Ascending aorta (tissue), 2 donors: ENCODE measurements around the gene HMCN1. TPM values are rescaled to one million over a fixed set of nuclear protein-coding genes. Genes with fewer than 3 reads are reported as not detected.

Experiments used
- DNase-seq, 2 donors: peaks; one replicate each; pipeline ENCODE4 v3.0.0-alpha.2; 2019; ENCODE audit warnings: low spot score in 2 of 2
- H3K27ac ChIP-seq, 2 donors: fragments of 200-600 bp; sonication (generic); one replicate each; pipeline ENCODE4 v1.5.1; 2016 to 2017; ENCODE audit warnings: mild to moderate bottlenecking in 1 of 2
- H3K27me3 ChIP-seq: fragments of 200-600 bp; sonication (generic); one replicate; pipeline ENCODE4 v1.5.1; 2017
- H3K36me3 ChIP-seq, 2 donors: fragments of 200-600 bp; sonication (generic); one replicate each; pipeline ENCODE4 v1.5.1; 2016
- H3K4me1 ChIP-seq, 2 donors: fragments of 200-600 bp; sonication (generic); one replicate each; pipeline ENCODE4 v1.5.1; 2016 to 2017; ENCODE audit warnings: mild to moderate bottlenecking in 1 of 2
- H3K4me3 ChIP-seq, 2 donors: fragments of 200-600 bp; sonication (generic); one replicate each; pipeline ENCODE4 v1.5.1; 2016 to 2017; ENCODE audit warnings: mild to moderate bottlenecking in 1 of 2
- H3K9me3 ChIP-seq, 2 donors: fragments of 200-600 bp; sonication (generic); one replicate each; pipeline ENCODE4 v1.5.1; 2016
- intact Hi-C: fragments of 100-400 bp; cut with DNase I; formaldehyde crosslinking; loops from one replicate; pipeline ENCODE4 v1.15.1; 2023
- total RNA-seq: library from RNA; depleted of rRNA; stranded (reverse); fragments of >200 nt; gene quantifications from one replicate; pipeline ENCODE4 v1.1.0, GENCODE V29; 2016
- TF ChIP-seq, protein P1 (sequence below), 3 experiments: fragments of 200-600 bp in 2 of 3; fragments of 450-650 bp in 1 of 3; sonication (generic) in 2 of 3; IDR thresholded peaks; one replicate each; pipeline ENCODE4 v1.5.1; 2016 to 2019; ENCODE audit warnings: antibody characterized with exemption in 3 of 3, mild to moderate bottlenecking in 1 of 3, moderate library complexity in 1 of 3

Gene HMCN1
- total RNA-seq, 1 donor from 2014 or later = 61.7 TPM

- intact Hi-C loops = no loop called here
- Histone ChIP-seq H3K27ac (peak overlapping the region; percentile 32 to 51), H3K4me3 (no peak overlapping the region), H3K9me3 (no peaks in the 10 kb centered on the region), H3K36me3 (no peaks in the 10 kb centered on the region), H3K27me3 (no peaks in the 10 kb centered on the region), H3K4me1 (peaks cover 0 to 11% of the 10 kb centered on the region in 2 donors)
- TF ChIP-seq, protein P1, sequence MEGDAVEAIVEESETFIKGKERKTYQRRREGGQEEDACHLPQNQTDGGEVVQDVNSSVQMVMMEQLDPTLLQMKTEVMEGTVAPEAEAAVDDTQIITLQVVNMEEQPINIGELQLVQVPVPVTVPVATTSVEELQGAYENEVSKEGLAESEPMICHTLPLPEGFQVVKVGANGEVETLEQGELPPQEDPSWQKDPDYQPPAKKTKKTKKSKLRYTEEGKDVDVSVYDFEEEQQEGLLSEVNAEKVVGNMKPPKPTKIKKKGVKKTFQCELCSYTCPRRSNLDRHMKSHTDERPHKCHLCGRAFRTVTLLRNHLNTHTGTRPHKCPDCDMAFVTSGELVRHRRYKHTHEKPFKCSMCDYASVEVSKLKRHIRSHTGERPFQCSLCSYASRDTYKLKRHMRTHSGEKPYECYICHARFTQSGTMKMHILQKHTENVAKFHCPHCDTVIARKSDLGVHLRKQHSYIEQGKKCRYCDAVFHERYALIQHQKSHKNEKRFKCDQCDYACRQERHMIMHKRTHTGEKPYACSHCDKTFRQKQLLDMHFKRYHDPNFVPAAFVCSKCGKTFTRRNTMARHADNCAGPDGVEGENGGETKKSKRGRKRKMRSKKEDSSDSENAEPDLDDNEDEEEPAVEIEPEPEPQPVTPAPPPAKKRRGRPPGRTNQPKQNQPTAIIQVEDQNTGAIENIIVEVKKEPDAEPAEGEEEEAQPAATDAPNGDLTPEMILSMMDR (IDR thresholded peaks at IDR 0.05) = no peak
- no peak for DNase-seq
These were observed 70.0 kb downstream of the HMCN1 start for GRCh38 chr1:185804206-185804605.

- Histone ChIP-seq H3K36me3 (no peaks in the 10 kb centered on the region), H3K4me1 (peaks cover 0 to 11% of the 10 kb centered on the region in 2 donors), H3K27me3 (no peaks in the 10 kb centered on the region), H3K9me3 (no peaks in the 10 kb centered on the region), H3K27ac (peak overlapping the region; percentile 32 to 51), H3K4me3 (no peak overlapping the region)
- intact Hi-C loops = no loop called here
- TF ChIP-seq, protein P1 (IDR thresholded peaks at IDR 0.05) = no peak
- no peak for DNase-seq
These were observed 70.4 kb downstream of the HMCN1 start for GRCh38 chr1:185804608-185805007.

DNA sequence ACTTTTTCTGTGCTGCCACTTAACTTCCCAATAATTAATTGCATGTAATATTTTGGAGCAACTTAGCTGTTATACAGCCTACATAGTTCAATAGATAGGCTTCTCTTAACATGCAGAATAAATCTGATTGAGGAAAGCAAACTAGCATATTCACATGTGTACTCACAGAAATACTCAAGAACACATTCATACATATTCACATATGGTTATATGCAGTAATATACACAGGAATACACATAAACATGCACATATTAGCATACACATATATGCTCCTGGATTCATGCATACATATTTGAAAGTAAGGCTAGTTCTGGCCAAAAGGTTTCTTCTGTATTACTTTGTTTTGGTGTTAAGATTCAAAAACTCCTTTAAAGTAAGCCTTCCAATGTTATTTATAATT is 73.1 kb downstream of the HMCN1 start:
- TF ChIP-seq, protein P1 (IDR thresholded peaks at IDR 0.05) = no peak
- Histone ChIP-seq H3K36me3 (no peaks in the 10 kb centered on the region), H3K27ac (no peak overlapping the region), H3K9me3 (no peaks in the 10 kb centered on the region), H3K4me1 (peaks cover 0 to 15% of the 10 kb centered on the region in 2 donors), H3K4me3 (no peak overlapping the region), H3K27me3 (no peaks in the 10 kb centered on the region)
- intact Hi-C loops = no loop called here
- no peak for DNase-seq

- Histone ChIP-seq H3K4me1 (peaks cover 0 to 15% of the 10 kb centered on the region in 2 donors), H3K4me3 (no peak overlapping the region), H3K36me3 (no peaks in the 10 kb centered on the region), H3K9me3 (no peaks in the 10 kb centered on the region), H3K27ac (peak overlapping the region; percentile 3 to 35), H3K27me3 (no peaks in the 10 kb centered on the region)
- TF ChIP-seq, protein P1 (IDR thresholded peaks at IDR 0.05) = no peak
- intact Hi-C loops = no loop called here
- DNase-seq = no peak
These were observed 74.4 kb downstream of the HMCN1 start for GRCh38 chr1:185808631-185809030.

DNA sequence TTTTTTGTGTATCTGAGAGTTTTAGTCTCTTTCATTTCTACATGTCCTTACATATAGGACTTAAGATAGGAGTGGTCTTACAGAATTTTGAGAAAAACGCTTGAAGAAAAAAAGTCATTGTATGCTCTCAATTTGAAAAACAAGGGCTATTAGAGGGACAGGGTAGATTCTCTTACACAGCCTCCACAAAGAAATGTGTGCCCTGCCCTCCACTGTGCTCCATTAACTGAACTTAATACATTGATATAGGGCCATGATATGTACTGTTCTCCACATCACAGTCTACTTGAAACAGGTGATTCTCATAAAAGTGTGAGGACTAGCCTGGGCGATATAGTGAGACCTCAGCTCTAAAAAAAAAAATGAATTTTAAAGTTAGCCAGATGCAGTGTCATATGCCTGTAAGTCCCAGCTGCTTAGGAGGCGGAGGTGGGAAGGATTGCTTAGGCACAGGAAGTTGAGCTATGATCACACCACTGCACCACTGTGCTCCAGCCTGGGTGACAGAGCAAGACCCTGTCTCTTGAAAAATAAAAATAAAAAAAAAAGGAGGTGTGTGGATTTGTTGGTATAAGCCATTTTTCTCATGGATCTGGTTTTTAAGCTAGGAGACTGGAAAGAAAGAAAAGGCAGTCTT is 77.0 kb downstream of the HMCN1 start:
- DNase-seq = no peak
- TF ChIP-seq, protein P1 (IDR thresholded peaks at IDR 0.05) = no peak
- intact Hi-C loops = loop anchor here (5.0 kb wide), 2 partner anchors 41 to 401 kb away; no protein-coding TSS in a partner anchor
- Histone ChIP-seq H3K27me3 (no peaks in the 10 kb centered on the region), H3K27ac (peak overlapping the region; percentile 3 to 46), H3K4me3 (no peak overlapping the region), H3K36me3 (no peaks in the 10 kb centered on the region), H3K4me1 (peaks cover 0 to 11% of the 10 kb centered on the region in 2 donors), H3K9me3 (no peaks in the 10 kb centered on the region)
